HepG2 (cell line): ENCODE data around the gene ATP13A3. TPM values are rescaled to one million over a fixed set of nuclear protein-coding genes. Genes with fewer than 3 reads are reported as not detected.

Experiments
- ATAC-seq: fragments of 200-7000 bp; cut with Tn5 transposase; 3 replicates; pipeline ENCODE4 v1.9.1; 2020; ENCODE audit warnings: mild to moderate bottlenecking, moderate library complexity
- BruUV-seq: library from RNA; stranded (reverse); fragments of 400-500 nt; replicated peaks from 2 replicates; lab custom pipeline; 2021; lab: Mats Ljungman, UMichigan
- CTCF ChIA-PET: fragments of 300-600 bp; formaldehyde crosslinking; extraction: SDS; loops from one replicate; lab custom pipeline; 2021; ENCODE audit warnings: low total read pairs, inconsistent platforms, low intra/inter-chr PET ratio; lab: Yijun Ruan, JAX
- POLR2A ChIA-PET: fragments of 350-600 bp; sonication (Branson Sonifier 250); formaldehyde crosslinking; loops from one replicate; lab custom pipeline; 2020; ENCODE audit warnings: antibody characterized with exemption, inconsistent platforms; lab: Yijun Ruan, JAX
- DNase-seq: peaks from one replicate; pipeline ENCODE4 v3.0.0-alpha.2; 2015; ENCODE audit warnings: low spot score
- FAIRE-seq: peaks from 3 replicates; lab custom pipeline; 2011; peaks lifted over from hg19 to GRCh38; lab: Jason Lieb, UNC
- H2AFZ ChIP-seq: one replicate; pipeline ENCODE4 v1.6.1; 2011; ENCODE audit warnings: low read length, inconsistent platforms
- H3K27ac ChIP-seq: fragments of 300-600 bp; 3 replicates; pipeline ENCODE4 v1.8.0; 2011; ENCODE audit warnings: mixed run types, mild to moderate bottlenecking, mixed read lengths, low read length, inconsistent platforms; ENCODE audit not compliant: insufficient read depth; ENCODE audit errors: extremely low read length
- H3K27me3 ChIP-seq, 2 experiments: fragments of 200-600 bp in 1 of 2; 2 replicates in 1 of 2; 3 replicates in 1 of 2; pipeline versions ENCODE4 v1.6.0 to v1.8.0; 2011; ENCODE audit warnings: low read length in 2 of 2, mild to moderate bottlenecking in 2 of 2, moderate library complexity in 2 of 2, inconsistent platforms in 1 of 2; ENCODE audit not compliant: insufficient read depth in 2 of 2, control insufficient read depth in 1 of 2
- H3K36me3 ChIP-seq, 2 experiments: fragments of 200-600 bp in 1 of 2; replicated peaks in 1 of 2; 2 replicates in 1 of 2; 3 replicates in 1 of 2; pipeline versions ENCODE4 v1.5.1 to v1.8.0; 2011; ENCODE audit warnings: low read length in 2 of 2, inconsistent platforms in 1 of 2; ENCODE audit not compliant: insufficient read depth in 2 of 2, control insufficient read depth in 1 of 2
- H3K4me1 ChIP-seq: 2 replicates; pipeline ENCODE4 v1.5.1; 2012; ENCODE audit warnings: low read length, inconsistent platforms; ENCODE audit not compliant: insufficient read depth
- H3K4me2 ChIP-seq: 2 replicates; pipeline ENCODE4 v1.6.0; 2011; ENCODE audit warnings: low read depth, low read length, inconsistent platforms
- H3K4me3 ChIP-seq, 3 experiments: fragments of 200-600 bp in 1 of 3; sonication (generic), shearing (Covaris generic) in 1 of 3; replicated peaks in 1 of 3; 2 replicates each; pipeline ENCODE4 v1.5.1; 2011 to 2016; ENCODE audit warnings: low read length in 3 of 3, inconsistent platforms in 2 of 3, low read depth in 2 of 3, mild to moderate bottlenecking in 2 of 3, control low read depth in 1 of 3, mixed read lengths in 1 of 3; ENCODE audit not compliant: insufficient read depth in 1 of 3
- H3K79me2 ChIP-seq: one replicate; pipeline ENCODE4 v1.6.1; 2011; ENCODE audit warnings: low read length, inconsistent platforms; ENCODE audit not compliant: insufficient read depth
- H3K9ac ChIP-seq: 2 replicates; pipeline ENCODE4 v1.6.0; 2011; ENCODE audit warnings: mild to moderate bottlenecking, low read depth, low read length, inconsistent platforms; ENCODE audit not compliant: insufficient read depth
- H3K9me3 ChIP-seq: 2 replicates; pipeline ENCODE4 v1.5.1; 2012; ENCODE audit warnings: mild to moderate bottlenecking, low read length
- H4K20me1 ChIP-seq: 2 replicates; pipeline ENCODE4 v1.6.0; 2011; ENCODE audit warnings: inconsistent platforms, mild to moderate bottlenecking, low read length, moderate library complexity; ENCODE audit not compliant: insufficient read depth
- HIVEP1 ChIP-seq: sonication (generic); formaldehyde crosslinking; IDR thresholded peaks from 2 replicates; pipeline ENCODE4 v1.4.0; 2020; ENCODE audit warnings: mild to moderate bottlenecking, missing genetic modification reagents
- PAX8 ChIP-seq: sonication (generic); formaldehyde crosslinking; IDR thresholded peaks from 2 replicates; pipeline ENCODE4 v1.8.0; 2022; ENCODE audit warnings: mild to moderate bottlenecking, missing genetic modification reagents, borderline replicate concordance
- PCBP2 ChIP-seq: fragments of 200-400 bp; formaldehyde crosslinking; optimal IDR thresholded peaks from 2 replicates; pipeline ENCODE3; 2018; ENCODE audit warnings: low read length, low read depth; ENCODE audit not compliant: poor library complexity, severe bottlenecking
- RARG ChIP-seq: sonication (generic); formaldehyde crosslinking; IDR thresholded peaks from 2 replicates; pipeline ENCODE4 v1.4.0; 2020; ENCODE audit warnings: low read depth, mild to moderate bottlenecking, missing genetic modification reagents
- RBM39 ChIP-seq: fragments of 200-400 bp; formaldehyde crosslinking; IDR thresholded peaks from one replicate; pipeline ENCODE4 v1.6.1; 2018; ENCODE audit warnings: antibody characterized with exemption, mild to moderate bottlenecking, low read depth, low read length; ENCODE audit not compliant: poor library complexity, severe bottlenecking
- ZNF143 ChIP-seq: sonication (generic); formaldehyde crosslinking; IDR thresholded peaks from 2 replicates; pipeline ENCODE4 v1.4.0; 2020; ENCODE audit warnings: missing genetic modification reagents
- ZNF24 ChIP-seq: fragments of 450-650 bp; IDR thresholded peaks from 2 replicates; pipeline ENCODE4 v1.6.1; 2017; ENCODE audit warnings: antibody characterized with exemption, mild to moderate bottlenecking
- ZNF333 ChIP-seq: sonication (generic); formaldehyde crosslinking; IDR thresholded peaks from 2 replicates; pipeline ENCODE4 v1.4.0; 2020; ENCODE audit warnings: mild to moderate bottlenecking, missing genetic modification reagents, borderline replicate concordance
- ZNF44 ChIP-seq: sonication (generic); formaldehyde crosslinking; IDR thresholded peaks from 2 replicates; pipeline ENCODE4 v1.5.1; 2020; ENCODE audit warnings: mild to moderate bottlenecking, missing genetic modification reagents
- ZNF546 ChIP-seq: sonication (generic); formaldehyde crosslinking; conservative IDR thresholded peaks from 2 replicates; pipeline ENCODE4 v1.8.1; 2023; ENCODE audit warnings: mild to moderate bottlenecking, missing genetic modification reagents
- ZNF547 ChIP-seq: sonication (generic); formaldehyde crosslinking; IDR thresholded peaks from 2 replicates; pipeline ENCODE4 v1.5.1; 2020; ENCODE audit warnings: mild to moderate bottlenecking, missing genetic modification reagents
- ZNF557 ChIP-seq: sonication (generic); formaldehyde crosslinking; IDR thresholded peaks from 2 replicates; pipeline ENCODE4 v1.4.0; 2020; ENCODE audit warnings: missing genetic modification reagents
- WGBS: methylation state at CpG from one replicate; pipeline ENCODE4 v1.1.6; 2017; ENCODE audit warnings: low lambda C conversion rate; 5-methylcytosine and 5-hydroxymethylcytosine counted together
- in situ Hi-C: cut with HindIII; loops from 2 replicates; pipeline ENCODE4 v1.10.0; 2017; ENCODE audit warnings: low pct_unique_long_range_greater_than_20kb; ENCODE audit not compliant: extremely low pct_ligation_motif_present
- intact Hi-C: fragments of 100-400 bp; cut with micrococcal nuclease; formaldehyde crosslinking; loops from one replicate; pipeline ENCODE4 v1.10.0; 2022; ENCODE audit not compliant: unreplicated experiment
- polyA plus RNA-seq, 8 experiments: library from polyadenylated mRNA; depleted of rRNA in 3 of 8; stranded (reverse) in 7 of 8; unstranded in 1 of 8; fragments of >200 nt; fragmentation: Illumina TruSeq in 4 of 8; extraction: Trizol in 4 of 8; gene quantifications; 2 replicates each; pipeline versions ENCODE4 v1.2.1 to v1.2.3, GENCODE V29; 2011 to 2016; ENCODE audit warnings: low read depth in 4 of 8, missing spikeins in 1 of 8, mixed read lengths in 1 of 8; ENCODE audit not compliant: insufficient read depth in 1 of 8
- total RNA-seq, 5 experiments: library from RNA; depleted of rRNA; stranded (reverse); fragments of >200 nt; fragmentation: Illumina TruSeq; extraction: Trizol; gene quantifications; 2 replicates each; pipeline ENCODE4 v1.2.3, GENCODE V29; 2016; ENCODE audit warnings: low read depth in 1 of 5
- TF ChIP-seq, protein P1 (sequence below): IDR thresholded peaks from 2 replicates; pipeline ENCODE4 v1.6.1; 2018; ENCODE audit warnings: missing genetic modification reagents
- TF ChIP-seq, protein P2 (sequence below): sonication (generic); formaldehyde crosslinking; IDR thresholded peaks from 2 replicates; pipeline ENCODE4 v1.4.0; 2020; ENCODE audit warnings: missing genetic modification reagents
- TF ChIP-seq, protein P3 (sequence below): sonication (generic); formaldehyde crosslinking; IDR thresholded peaks from 2 replicates; pipeline ENCODE4 v1.5.0; 2020; ENCODE audit warnings: mild to moderate bottlenecking, missing genetic modification reagents, borderline replicate concordance
- TF ChIP-seq, protein P4 (sequence below): sonication (generic); formaldehyde crosslinking; IDR thresholded peaks from 2 replicates; pipeline ENCODE4; 2020; ENCODE audit warnings: missing genetic modification reagents, mild to moderate bottlenecking, borderline replicate concordance

Gene ATP13A3
- total and polyA plus RNA-seq, 2 of the 13 experiments (the other 11 are each of a cell fraction or from before 2014, with no cell fraction given), result 44.9 to 80.8 TPM

DNA sequence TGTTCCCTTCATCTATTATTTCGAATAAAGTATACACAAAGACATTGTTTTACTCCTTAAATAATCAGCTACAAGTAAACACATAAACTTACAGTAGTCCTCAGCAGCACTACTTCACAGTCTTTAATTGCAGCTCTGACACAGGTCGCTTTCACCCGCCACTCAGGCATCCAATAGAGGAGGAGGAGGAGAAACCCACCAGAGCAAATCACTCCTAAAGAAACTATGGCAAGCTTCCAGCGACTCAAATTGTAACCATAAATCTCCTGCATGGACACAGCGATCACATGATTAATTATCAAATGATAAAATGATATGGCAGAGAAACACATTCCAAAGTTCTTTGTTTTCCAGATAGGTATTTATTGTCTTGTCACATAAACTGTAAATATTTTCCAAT, 26.2 kb downstream of the ATP13A3 start:
- no TSS peak for BruUV-seq
- Histone ChIP-seq H4K20me1 (peaks cover 22% of the 10 kb centered on the region), H3K79me2 (peaks cover 35% of the 10 kb centered on the region), H2AFZ (no peak overlapping the region), H3K9ac (no peak overlapping the region), H3K4me1 (no peaks in the 10 kb centered on the region), H3K27me3 (no peaks in the 10 kb centered on the region), H3K9me3 (no peaks in the 10 kb centered on the region), H3K27ac (no peak overlapping the region), H3K4me3 (no peak overlapping the region), H3K36me3 (peaks cover 1 to 35% of the 10 kb centered on the region in 2 experiments; a peak in 2 of 5 replicates), H3K4me2 (no peak overlapping the region)
- ATAC-seq (no peak), DNase-seq (no peak), FAIRE-seq (no peak)
- intact Hi-C loops (no loop called here), in situ Hi-C loops (no loop called here)
- WGBS, result 97% methylated on average over 5 of the region's 5 CpGs
- CTCF ChIA-PET, result no interaction called here
- POLR2A ChIA-PET, result no interaction called here
- TF ChIP-seq, protein P1, sequence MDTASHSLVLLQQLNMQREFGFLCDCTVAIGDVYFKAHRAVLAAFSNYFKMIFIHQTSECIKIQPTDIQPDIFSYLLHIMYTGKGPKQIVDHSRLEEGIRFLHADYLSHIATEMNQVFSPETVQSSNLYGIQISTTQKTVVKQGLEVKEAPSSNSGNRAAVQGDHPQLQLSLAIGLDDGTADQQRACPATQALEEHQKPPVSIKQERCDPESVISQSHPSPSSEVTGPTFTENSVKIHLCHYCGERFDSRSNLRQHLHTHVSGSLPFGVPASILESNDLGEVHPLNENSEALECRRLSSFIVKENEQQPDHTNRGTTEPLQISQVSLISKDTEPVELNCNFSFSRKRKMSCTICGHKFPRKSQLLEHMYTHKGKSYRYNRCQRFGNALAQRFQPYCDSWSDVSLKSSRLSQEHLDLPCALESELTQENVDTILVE (CRISPR knock-in tag), result no peak
- TF ChIP-seq ZNF546 (no peak), ZNF143 (no peak), ZNF333 (CRISPR knock-in tag) (no peak), ZNF557 (CRISPR knock-in tag) (no peak), HIVEP1 (CRISPR knock-in tag) (no peak), RARG (CRISPR knock-in tag) (no peak), RBM39 (no peak), ZNF547 (CRISPR knock-in tag) (no peak), ZNF24 (no peak), PAX8 (CRISPR knock-in tag) (no peak), ZNF44 (CRISPR knock-in tag) (no peak), PCBP2 (no peak)
- TF ChIP-seq, protein P2, sequence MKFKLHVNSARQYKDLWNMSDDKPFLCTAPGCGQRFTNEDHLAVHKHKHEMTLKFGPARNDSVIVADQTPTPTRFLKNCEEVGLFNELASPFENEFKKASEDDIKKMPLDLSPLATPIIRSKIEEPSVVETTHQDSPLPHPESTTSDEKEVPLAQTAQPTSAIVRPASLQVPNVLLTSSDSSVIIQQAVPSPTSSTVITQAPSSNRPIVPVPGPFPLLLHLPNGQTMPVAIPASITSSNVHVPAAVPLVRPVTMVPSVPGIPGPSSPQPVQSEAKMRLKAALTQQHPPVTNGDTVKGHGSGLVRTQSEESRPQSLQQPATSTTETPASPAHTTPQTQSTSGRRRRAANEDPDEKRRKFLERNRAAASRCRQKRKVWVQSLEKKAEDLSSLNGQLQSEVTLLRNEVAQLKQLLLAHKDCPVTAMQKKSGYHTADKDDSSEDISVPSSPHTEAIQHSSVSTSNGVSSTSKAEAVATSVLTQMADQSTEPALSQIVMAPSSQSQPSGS (CRISPR knock-in tag), result no peak
- TF ChIP-seq, protein P3, sequence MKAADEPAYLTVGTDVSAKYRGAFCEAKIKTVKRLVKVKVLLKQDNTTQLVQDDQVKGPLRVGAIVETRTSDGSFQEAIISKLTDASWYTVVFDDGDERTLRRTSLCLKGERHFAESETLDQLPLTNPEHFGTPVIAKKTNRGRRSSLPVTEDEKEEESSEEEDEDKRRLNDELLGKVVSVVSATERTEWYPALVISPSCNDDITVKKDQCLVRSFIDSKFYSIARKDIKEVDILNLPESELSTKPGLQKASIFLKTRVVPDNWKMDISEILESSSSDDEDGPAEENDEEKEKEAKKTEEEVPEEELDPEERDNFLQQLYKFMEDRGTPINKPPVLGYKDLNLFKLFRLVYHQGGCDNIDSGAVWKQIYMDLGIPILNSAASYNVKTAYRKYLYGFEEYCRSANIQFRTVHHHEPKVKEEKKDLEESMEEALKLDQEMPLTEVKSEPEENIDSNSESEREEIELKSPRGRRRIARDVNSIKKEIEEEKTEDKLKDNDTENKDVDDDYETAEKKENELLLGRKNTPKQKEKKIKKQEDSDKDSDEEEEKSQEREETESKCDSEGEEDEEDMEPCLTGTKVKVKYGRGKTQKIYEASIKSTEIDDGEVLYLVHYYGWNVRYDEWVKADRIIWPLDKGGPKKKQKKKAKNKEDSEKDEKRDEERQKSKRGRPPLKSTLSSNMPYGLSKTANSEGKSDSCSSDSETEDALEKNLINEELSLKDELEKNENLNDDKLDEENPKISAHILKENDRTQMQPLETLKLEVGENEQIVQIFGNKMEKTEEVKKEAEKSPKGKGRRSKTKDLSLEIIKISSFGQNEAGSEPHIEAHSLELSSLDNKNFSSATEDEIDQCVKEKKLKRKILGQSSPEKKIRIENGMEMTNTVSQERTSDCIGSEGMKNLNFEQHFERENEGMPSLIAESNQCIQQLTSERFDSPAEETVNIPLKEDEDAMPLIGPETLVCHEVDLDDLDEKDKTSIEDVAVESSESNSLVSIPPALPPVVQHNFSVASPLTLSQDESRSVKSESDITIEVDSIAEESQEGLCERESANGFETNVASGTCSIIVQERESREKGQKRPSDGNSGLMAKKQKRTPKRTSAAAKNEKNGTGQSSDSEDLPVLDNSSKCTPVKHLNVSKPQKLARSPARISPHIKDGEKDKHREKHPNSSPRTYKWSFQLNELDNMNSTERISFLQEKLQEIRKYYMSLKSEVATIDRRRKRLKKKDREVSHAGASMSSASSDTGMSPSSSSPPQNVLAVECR (CRISPR knock-in tag), result no peak
- TF ChIP-seq, protein P4, sequence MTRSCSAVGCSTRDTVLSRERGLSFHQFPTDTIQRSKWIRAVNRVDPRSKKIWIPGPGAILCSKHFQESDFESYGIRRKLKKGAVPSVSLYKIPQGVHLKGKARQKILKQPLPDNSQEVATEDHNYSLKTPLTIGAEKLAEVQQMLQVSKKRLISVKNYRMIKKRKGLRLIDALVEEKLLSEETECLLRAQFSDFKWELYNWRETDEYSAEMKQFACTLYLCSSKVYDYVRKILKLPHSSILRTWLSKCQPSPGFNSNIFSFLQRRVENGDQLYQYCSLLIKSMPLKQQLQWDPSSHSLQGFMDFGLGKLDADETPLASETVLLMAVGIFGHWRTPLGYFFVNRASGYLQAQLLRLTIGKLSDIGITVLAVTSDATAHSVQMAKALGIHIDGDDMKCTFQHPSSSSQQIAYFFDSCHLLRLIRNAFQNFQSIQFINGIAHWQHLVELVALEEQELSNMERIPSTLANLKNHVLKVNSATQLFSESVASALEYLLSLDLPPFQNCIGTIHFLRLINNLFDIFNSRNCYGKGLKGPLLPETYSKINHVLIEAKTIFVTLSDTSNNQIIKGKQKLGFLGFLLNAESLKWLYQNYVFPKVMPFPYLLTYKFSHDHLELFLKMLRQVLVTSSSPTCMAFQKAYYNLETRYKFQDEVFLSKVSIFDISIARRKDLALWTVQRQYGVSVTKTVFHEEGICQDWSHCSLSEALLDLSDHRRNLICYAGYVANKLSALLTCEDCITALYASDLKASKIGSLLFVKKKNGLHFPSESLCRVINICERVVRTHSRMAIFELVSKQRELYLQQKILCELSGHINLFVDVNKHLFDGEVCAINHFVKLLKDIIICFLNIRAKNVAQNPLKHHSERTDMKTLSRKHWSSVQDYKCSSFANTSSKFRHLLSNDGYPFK (CRISPR knock-in tag), result no peak
